ENCODE measurements around the gene FOXN1.
A peak's percentile ranks its signal among the peaks of the same experiment; 100 is the strongest.

Gene FOXN1

GRCh38 chr17:28547623-28548416, 41.7 kb downstream of the FOXN1 start:
- DNase-seq (ENCODE audit: low spot score) = peak; percentile 71

GRCh38 chr17:28548417-28549130, 42.4 kb downstream of the FOXN1 start:
- DNase-seq (ENCODE audit: low spot score) = no peak

GRCh38 chr17:28549236-28550132, 43.3 kb downstream of the FOXN1 start:
- no peak for DNase-seq (ENCODE audit: low spot score)

- no peak for DNase-seq (ENCODE audit: low spot score)
Observed at GRCh38 chr17:28550858-28551257, 44.7 kb downstream of the FOXN1 start.

- no peak for DNase-seq (ENCODE audit: low spot score)
Observed at GRCh38 chr17:28551421-28552175, 45.5 kb downstream of the FOXN1 start.

GRCh38 chr17:28552176-28552999, 46.2 kb downstream of the FOXN1 start, which contains the start of gene UNC119:
Gene UNC119, minus strand, starts transcription at chr17:28552624. Its CDS starts 67 bp downstream, at chr17:28552557.
- peak; percentile 76 for DNase-seq (ENCODE audit: low spot score)

- DNase-seq (ENCODE audit: low spot score) = no peak
Observed at GRCh38 chr17:28553000-28553505, 46.9 kb downstream of the FOXN1 start.

GRCh38 chr17:28554565-28554964, 48.4 kb downstream of the FOXN1 start:
- no peak for DNase-seq (ENCODE audit: low spot score)

GRCh38 chr17:28555022-28555421, 48.9 kb downstream of the FOXN1 start:
- DNase-seq (ENCODE audit: low spot score) = no peak

- no peak for DNase-seq (ENCODE audit: low spot score)
Observed at GRCh38 chr17:28563475-28563874, 57.3 kb downstream of the FOXN1 start.

- no peak for DNase-seq (ENCODE audit: low spot score)
Observed at GRCh38 chr17:28567604-28568003, 61.5 kb downstream of the FOXN1 start.

- no peak for DNase-seq (ENCODE audit: low spot score)
Observed at GRCh38 chr17:28569446-28569845, 63.3 kb downstream of the FOXN1 start.

GRCh38 chr17:28570716-28571360, 64.7 kb downstream of the FOXN1 start:
- DNase-seq (ENCODE audit: low spot score) = peak; percentile 63

GRCh38 chr17:28571361-28572122, 65.4 kb downstream of the FOXN1 start, which contains the start of gene PIGS:
Gene PIGS, minus strand, starts transcription at chr17:28571524. Its CDS starts 28 bp downstream, at chr17:28571496.
- DNase-seq (ENCODE audit: low spot score) = peak; percentile 98

- DNase-seq (ENCODE audit: low spot score) = no peak
Observed at GRCh38 chr17:28572259-28573039, 66.3 kb downstream of the FOXN1 start.

- no peak for DNase-seq (ENCODE audit: low spot score)
Observed at GRCh38 chr17:28573040-28573380, 66.9 kb downstream of the FOXN1 start.

GRCh38 chr17:28573521-28573920, 67.4 kb downstream of the FOXN1 start:
- DNase-seq (ENCODE audit: low spot score) = no peak

GRCh38 chr17:28573966-28574480, 67.9 kb downstream of the FOXN1 start:
- DNase-seq (ENCODE audit: low spot score) = no peak

All from Ammon's horn (tissue), 1 donor.